Erythroblast (primary cell): ENCODE measurements around the gene HNRNPLL.

Source experiments
- DNase-seq, 2 experiments: peaks; one replicate each; lab custom pipeline; 2025; lab: John Stamatoyannopoulos, UW
- GATA1 ChIP-seq: IDR thresholded peaks from 2 replicates; pipeline ENCODE4 v1.6.1; 2011; ENCODE audit warnings: low read depth, mild to moderate bottlenecking, control low read depth, low read length, moderate library complexity
- POLR2A ChIP-seq: IDR thresholded peaks from 2 replicates; pipeline ENCODE4 v1.6.1; 2011; ENCODE audit warnings: mild to moderate bottlenecking, low read length

Gene HNRNPLL

GRCh38 chr2:38571193-38571592 lies 31.5 kb downstream of the HNRNPLL start:
- TF ChIP-seq GATA1 (no peak), POLR2A (no peak)
- DNase-seq, result no peak

GRCh38 chr2:38568724-38569436 lies 33.8 kb downstream of the HNRNPLL start:
- no peak for TF ChIP-seq GATA1
- TF ChIP-seq POLR2A, result no peak
- DNase-seq, result no peak

- DNase-seq, result no peak
- no peak for TF ChIP-seq GATA1
- no peak for TF ChIP-seq POLR2A
These were observed 37.4 kb downstream of the HNRNPLL start for GRCh38 chr2:38565333-38565732.

- TF ChIP-seq POLR2A, result no peak
- TF ChIP-seq GATA1, result no peak
These were observed 41.0 kb downstream of the HNRNPLL start for GRCh38 chr2:38561691-38562090.

GRCh38 chr2:38560092-38560491 lies 42.6 kb downstream of the HNRNPLL start:
- no peak for DNase-seq
- TF ChIP-seq GATA1 (no peak), POLR2A (no peak)

More at GRCh38 chr2:38561691-38562090, 41.0 kb downstream of the HNRNPLL start:
- DNase-seq, result no peak

- no peak for TF ChIP-seq POLR2A
- TF ChIP-seq GATA1, result no peak
These were observed 44.7 kb downstream of the HNRNPLL start for GRCh38 chr2:38557981-38558380.

GRCh38 chr2:38557217-38557616 lies 45.5 kb downstream of the HNRNPLL start:
- TF ChIP-seq GATA1, result no peak
- TF ChIP-seq POLR2A, result no peak
- no peak for DNase-seq

More at GRCh38 chr2:38557981-38558380, 44.7 kb downstream of the HNRNPLL start:
- DNase-seq, result no peak

- DNase-seq, result no peak
- TF ChIP-seq POLR2A (no peak), GATA1 (no peak)
These were observed 46.5 kb downstream of the HNRNPLL start for GRCh38 chr2:38556006-38556801.

- peak; percentile 19 to 23 for DNase-seq
- TF ChIP-seq GATA1, result no peak
- no peak for TF ChIP-seq POLR2A
These were observed 47.6 kb downstream of the HNRNPLL start for GRCh38 chr2:38554973-38555595.

GRCh38 chr2:38553554-38553953 lies 49.2 kb downstream of the HNRNPLL start:
- TF ChIP-seq POLR2A (no peak), GATA1 (no peak)
- no peak for DNase-seq

GRCh38 chr2:38552259-38552658 lies 50.5 kb downstream of the HNRNPLL start:
- DNase-seq, result peak; percentile 68 to 88
- peak; percentile 54 for TF ChIP-seq GATA1
- no peak for TF ChIP-seq POLR2A

GRCh38 chr2:38551746-38552145 lies 51.0 kb downstream of the HNRNPLL start:
- no peak for TF ChIP-seq GATA1
- no peak for TF ChIP-seq POLR2A
- no peak for DNase-seq

GRCh38 chr2:38551171-38551570 lies 51.6 kb downstream of the HNRNPLL start:
- DNase-seq, result no peak
- TF ChIP-seq GATA1, result no peak
- TF ChIP-seq POLR2A, result no peak

- no peak for DNase-seq
- TF ChIP-seq POLR2A (no peak), GATA1 (no peak)
These were observed 52.9 kb downstream of the HNRNPLL start for GRCh38 chr2:38549851-38550250.
